ENCODE results near the gene RCHY1.
"Not testable (repeated sequence)": the region's sequence is repeated elsewhere in the genome, so short reads cannot be mapped to it uniquely, and the experiment has no call there.

Gene RCHY1

GRCh38 chr4:75514131-75514948, at the start of gene RCHY1, which contains the start of gene THAP6:
RCHY1 (minus strand) TSS chr4:75514403; CDS start chr4:75514286, 117 bp downstream.
THAP6 (plus strand) TSS chr4:75514473; CDS start chr4:75515453, 980 bp downstream.
- H3K27me3 ChIP-seq (ENCODE audit: control insufficient read depth, insufficient read depth, low read length), result no peaks in the 10 kb centered on the region
- peak within 1 kb of the TSS; percentile 85 for H3K9ac ChIP-seq (ENCODE audit: low read depth, low read length)
- peaks cover 34% of the 10 kb centered on the region for H3K4me1 ChIP-seq (ENCODE audit: control insufficient read depth, insufficient read depth, low read length)
- H3K4me3 ChIP-seq (ENCODE audit: low read depth, low read length), result peak within 1 kb of the TSS; percentile 83
- peak within 1 kb of the TSS; percentile 95 for H3K27ac ChIP-seq (ENCODE audit: low read depth, low read length)
- H3K9me3 ChIP-seq (ENCODE audit: control insufficient read depth, insufficient read depth, low read length), result no peaks in the 10 kb centered on the region
- H3K36me3 ChIP-seq (ENCODE audit: control insufficient read depth, insufficient read depth, low read length), result peaks cover 26% of the 10 kb centered on the region

- Histone ChIP-seq H3K36me3 (ENCODE audit: control insufficient read depth, insufficient read depth, low read length) (no peaks in the 10 kb centered on the region), H3K9me3 (ENCODE audit: control insufficient read depth, insufficient read depth, low read length) (no peaks in the 10 kb centered on the region), H3K9ac (ENCODE audit: low read depth, low read length) (no peak overlapping the region), H3K4me1 (ENCODE audit: control insufficient read depth, insufficient read depth, low read length) (no peaks in the 10 kb centered on the region), H3K27ac (ENCODE audit: low read depth, low read length) (no peak overlapping the region), H3K27me3 (ENCODE audit: control insufficient read depth, insufficient read depth, low read length) (no peaks in the 10 kb centered on the region), H3K4me3 (ENCODE audit: low read depth, low read length) (no peak overlapping the region)
These were observed 47.6 kb upstream of the RCHY1 start for GRCh38 chr4:75561789-75562188.

GRCh38 chr4:75557696-75558095, 43.5 kb upstream of the RCHY1 start:
- peaks cover 5% of the 10 kb centered on the region; the same call in 1 of the 2 replicates for H3K4me1 ChIP-seq (ENCODE audit: control insufficient read depth, insufficient read depth, low read length)
- no peak overlapping the region for H3K4me3 ChIP-seq (ENCODE audit: low read depth, low read length)
- H3K9ac ChIP-seq (ENCODE audit: low read depth, low read length), result no peak overlapping the region
- no peaks in the 10 kb centered on the region for H3K27me3 ChIP-seq (ENCODE audit: control insufficient read depth, insufficient read depth, low read length)
- no peaks in the 10 kb centered on the region for H3K9me3 ChIP-seq (ENCODE audit: control insufficient read depth, insufficient read depth, low read length)
- H3K36me3 ChIP-seq (ENCODE audit: control insufficient read depth, insufficient read depth, low read length), result no peaks in the 10 kb centered on the region
- no peak overlapping the region for H3K27ac ChIP-seq (ENCODE audit: low read depth, low read length)

- H3K27ac ChIP-seq (ENCODE audit: low read depth, low read length), result no peak within 1 kb of the TSS
- H3K9ac ChIP-seq (ENCODE audit: low read depth, low read length), result no peak within 1 kb of the TSS
- H3K9me3 ChIP-seq (ENCODE audit: control insufficient read depth, insufficient read depth, low read length), result no peaks in the 10 kb centered on the region
- peaks cover 5% of the 10 kb centered on the region; the same call in 1 of the 2 replicates for H3K4me1 ChIP-seq (ENCODE audit: control insufficient read depth, insufficient read depth, low read length)
- no peaks in the 10 kb centered on the region for H3K36me3 ChIP-seq (ENCODE audit: control insufficient read depth, insufficient read depth, low read length)
- H3K27me3 ChIP-seq (ENCODE audit: control insufficient read depth, insufficient read depth, low read length), result no peaks in the 10 kb centered on the region
- H3K4me3 ChIP-seq (ENCODE audit: low read depth, low read length), result no peak within 1 kb of the TSS
These were observed 41.3 kb upstream of the RCHY1 start, which contains the start of gene ODAPH for GRCh38 chr4:75555294-75556164. ODAPH (plus strand) TSS chr4:75556066; CDS start chr4:75556083, 17 bp downstream.

- H3K4me1 ChIP-seq (ENCODE audit: control insufficient read depth, insufficient read depth, low read length), result peaks cover 5% of the 10 kb centered on the region; the same call in 1 of the 2 replicates
- H3K36me3 ChIP-seq (ENCODE audit: control insufficient read depth, insufficient read depth, low read length), result no peaks in the 10 kb centered on the region
- H3K27me3 ChIP-seq (ENCODE audit: control insufficient read depth, insufficient read depth, low read length), result no peaks in the 10 kb centered on the region
- H3K27ac ChIP-seq (ENCODE audit: low read depth, low read length), result no peak overlapping the region
- no peak overlapping the region for H3K4me3 ChIP-seq (ENCODE audit: low read depth, low read length)
- H3K9ac ChIP-seq (ENCODE audit: low read depth, low read length), result no peak overlapping the region
- no peaks in the 10 kb centered on the region for H3K9me3 ChIP-seq (ENCODE audit: control insufficient read depth, insufficient read depth, low read length)
These were observed 38.2 kb upstream of the RCHY1 start for GRCh38 chr4:75552452-75552851.

GRCh38 chr4:75549019-75549418, 34.8 kb upstream of the RCHY1 start:
- H3K4me1 ChIP-seq (ENCODE audit: control insufficient read depth, insufficient read depth, low read length), result no peaks in the 10 kb centered on the region

GRCh38 chr4:75547647-75548387, 33.6 kb upstream of the RCHY1 start:
- H3K27ac ChIP-seq (ENCODE audit: low read depth, low read length), result no peak overlapping the region
- no peak overlapping the region for H3K9ac ChIP-seq (ENCODE audit: low read depth, low read length)
- no peaks in the 10 kb centered on the region for H3K9me3 ChIP-seq (ENCODE audit: control insufficient read depth, insufficient read depth, low read length)
- no peaks in the 10 kb centered on the region for H3K27me3 ChIP-seq (ENCODE audit: control insufficient read depth, insufficient read depth, low read length)
- no peaks in the 10 kb centered on the region for H3K36me3 ChIP-seq (ENCODE audit: control insufficient read depth, insufficient read depth, low read length)
- no peak overlapping the region for H3K4me3 ChIP-seq (ENCODE audit: low read depth, low read length)
- no peaks in the 10 kb centered on the region for H3K4me1 ChIP-seq (ENCODE audit: control insufficient read depth, insufficient read depth, low read length)

More at GRCh38 chr4:75549019-75549418, 34.8 kb upstream of the RCHY1 start:
- no peaks in the 10 kb centered on the region for H3K27me3 ChIP-seq (ENCODE audit: control insufficient read depth, insufficient read depth, low read length)
- H3K9ac ChIP-seq (ENCODE audit: low read depth, low read length), result no peak overlapping the region
- no peak overlapping the region for H3K4me3 ChIP-seq (ENCODE audit: low read depth, low read length)
- no peaks in the 10 kb centered on the region for H3K36me3 ChIP-seq (ENCODE audit: control insufficient read depth, insufficient read depth, low read length)
- H3K27ac ChIP-seq (ENCODE audit: low read depth, low read length), result no peak overlapping the region
- no peaks in the 10 kb centered on the region for H3K9me3 ChIP-seq (ENCODE audit: control insufficient read depth, insufficient read depth, low read length)

- Histone ChIP-seq H3K9me3 (ENCODE audit: control insufficient read depth, insufficient read depth, low read length) (no peaks in the 10 kb centered on the region), H3K27ac (ENCODE audit: low read depth, low read length) (no peak overlapping the region), H3K4me1 (ENCODE audit: control insufficient read depth, insufficient read depth, low read length) (no peaks in the 10 kb centered on the region), H3K36me3 (ENCODE audit: control insufficient read depth, insufficient read depth, low read length) (no peaks in the 10 kb centered on the region), H3K27me3 (ENCODE audit: control insufficient read depth, insufficient read depth, low read length) (no peaks in the 10 kb centered on the region), H3K9ac (ENCODE audit: low read depth, low read length) (no peak overlapping the region), H3K4me3 (ENCODE audit: low read depth, low read length) (no peak overlapping the region)
These were observed 31.3 kb upstream of the RCHY1 start for GRCh38 chr4:75545526-75545925.

GRCh38 chr4:75544870-75545269, 30.7 kb upstream of the RCHY1 start:
- Histone ChIP-seq H3K27ac (ENCODE audit: low read depth, low read length) (no peak overlapping the region), H3K9me3 (ENCODE audit: control insufficient read depth, insufficient read depth, low read length) (no peaks in the 10 kb centered on the region), H3K36me3 (ENCODE audit: control insufficient read depth, insufficient read depth, low read length) (no peaks in the 10 kb centered on the region), H3K9ac (ENCODE audit: low read depth, low read length) (no peak overlapping the region), H3K27me3 (ENCODE audit: control insufficient read depth, insufficient read depth, low read length) (no peaks in the 10 kb centered on the region), H3K4me3 (ENCODE audit: low read depth, low read length) (no peak overlapping the region), H3K4me1 (ENCODE audit: control insufficient read depth, insufficient read depth, low read length) (no peaks in the 10 kb centered on the region)

- not testable (repeated sequence) for H3K4me3 ChIP-seq (ENCODE audit: low read depth, low read length); H3K27me3 ChIP-seq (ENCODE audit: control insufficient read depth, insufficient read depth, low read length); H3K27ac ChIP-seq (ENCODE audit: low read depth, low read length); H3K9me3 ChIP-seq (ENCODE audit: control insufficient read depth, insufficient read depth, low read length); H3K4me1 ChIP-seq (ENCODE audit: control insufficient read depth, insufficient read depth, low read length); H3K9ac ChIP-seq (ENCODE audit: low read depth, low read length); H3K36me3 ChIP-seq (ENCODE audit: control insufficient read depth, insufficient read depth, low read length)
These were observed 30.0 kb upstream of the RCHY1 start for GRCh38 chr4:75544220-75544619.

Measured in HUES48 (cell line).